ENCODE results near the gene PARP14.
"Not testable (repeated sequence)": the region's sequence is repeated elsewhere in the genome, so short reads cannot be mapped to it uniquely, and the experiment has no call there.

The PARP14 gene

GRCh38 chr3:122680475-122681283 is at the start of gene PARP14:
PARP14 (plus strand) TSS chr3:122680839; CDS start chr3:122680884, 45 bp downstream.
- H3K4me3 ChIP-seq (ENCODE audit: low read depth, low read length) = peak within 1 kb of the TSS; percentile 87
- peak; percentile 80 for DNase-seq (ENCODE audit: low read depth)
- peak; percentile 27 for TF ChIP-seq CTCF (conservative IDR thresholded peaks at IDR 0.05; ENCODE audit: low read depth, low read length)

- no peak for TF ChIP-seq CTCF (conservative IDR thresholded peaks at IDR 0.05; ENCODE audit: low read depth, low read length)
- peak; percentile 22 for DNase-seq (ENCODE audit: low read depth)
- no peak overlapping the region for H3K4me3 ChIP-seq (ENCODE audit: low read depth, low read length)
Measured at GRCh38 chr3:122635789-122636188, 44.9 kb upstream of the PARP14 start.

- TF ChIP-seq CTCF (conservative IDR thresholded peaks at IDR 0.05; ENCODE audit: low read depth, low read length) = no peak
- H3K4me3 ChIP-seq (ENCODE audit: low read depth, low read length) = no peak overlapping the region
- no peak for DNase-seq (ENCODE audit: low read depth)
Measured at GRCh38 chr3:122636697-122637096, 43.9 kb upstream of the PARP14 start.

GRCh38 chr3:122640437-122640999 is 40.1 kb upstream of the PARP14 start:
- no peak overlapping the region for H3K4me3 ChIP-seq (ENCODE audit: low read depth, low read length)
- TF ChIP-seq CTCF (conservative IDR thresholded peaks at IDR 0.05; ENCODE audit: low read depth, low read length) = no peak
- peak; percentile 20 for DNase-seq (ENCODE audit: low read depth)

- no peak for TF ChIP-seq CTCF (conservative IDR thresholded peaks at IDR 0.05; ENCODE audit: low read depth, low read length)
- no peak overlapping the region for H3K4me3 ChIP-seq (ENCODE audit: low read depth, low read length)
- DNase-seq (ENCODE audit: low read depth) = no peak
Measured at GRCh38 chr3:122642935-122643334, 37.7 kb upstream of the PARP14 start.

GRCh38 chr3:122646146-122646988 is 34.3 kb upstream of the PARP14 start:
- no peak for DNase-seq (ENCODE audit: low read depth)
- no peak overlapping the region for H3K4me3 ChIP-seq (ENCODE audit: low read depth, low read length)
- TF ChIP-seq CTCF (conservative IDR thresholded peaks at IDR 0.05; ENCODE audit: low read depth, low read length) = no peak

GRCh38 chr3:122651233-122651907 is 29.3 kb upstream of the PARP14 start:
- not testable (repeated sequence) for H3K4me3 ChIP-seq (ENCODE audit: low read depth, low read length); DNase-seq (ENCODE audit: low read depth)

- DNase-seq (ENCODE audit: low read depth); H3K4me3 ChIP-seq (ENCODE audit: low read depth, low read length): not testable (repeated sequence)
Measured at GRCh38 chr3:122651962-122652361, 28.7 kb upstream of the PARP14 start.

- H3K4me3 ChIP-seq (ENCODE audit: low read depth, low read length); DNase-seq (ENCODE audit: low read depth): not testable (repeated sequence)
Measured at GRCh38 chr3:122658336-122658735, 22.3 kb upstream of the PARP14 start.

All from choroid plexus epithelial cell (primary cell).